HS-27A (cell line): ENCODE data around the gene ZBTB32.

Source experiments
- DNase-seq: peaks from one replicate; pipeline ENCODE4 v3.0.0-alpha.2; 2012; ENCODE audit warnings: low read depth, missing footprints

The ZBTB32 gene

GRCh38 chr19:35738021-35738886 is 33.9 kb downstream of the ZBTB32 start:
- no peak for DNase-seq

GRCh38 chr19:35738887-35739229 is 34.5 kb downstream of the ZBTB32 start:
- no peak for DNase-seq

GRCh38 chr19:35739275-35740107 is 35.1 kb downstream of the ZBTB32 start:
- DNase-seq, result no peak

GRCh38 chr19:35740108-35740422 is 35.7 kb downstream of the ZBTB32 start:
- DNase-seq, result no peak

- DNase-seq, result peak; percentile 89
These were observed 36.3 kb downstream of the ZBTB32 start for GRCh38 chr19:35740423-35741202.

GRCh38 chr19:35741203-35741515 is 36.8 kb downstream of the ZBTB32 start:
- no peak for DNase-seq

- no peak for DNase-seq
These were observed 37.9 kb downstream of the ZBTB32 start, which contains the start of gene IGFLR1 for GRCh38 chr19:35742121-35742724. Gene IGFLR1, minus strand, starts transcription at chr19:35742452. Its CDS starts 1,272 bp downstream, at chr19:35741180.

- DNase-seq, result no peak
These were observed 39.5 kb downstream of the ZBTB32 start for GRCh38 chr19:35743640-35744429.

- peak; percentile 99 for DNase-seq
These were observed 40.3 kb downstream of the ZBTB32 start for GRCh38 chr19:35744430-35745327.

- peak; percentile 100 for DNase-seq
These were observed 41.1 kb downstream of the ZBTB32 start, which contains the start of the genes PSENEN and U2AF1L4 for GRCh38 chr19:35745328-35746086. Gene PSENEN, plus strand, starts transcription at chr19:35745651. Its CDS starts 280 bp downstream, at chr19:35745931. Gene U2AF1L4, minus strand, starts transcription at chr19:35745418. Its CDS starts 27 bp downstream, at chr19:35745391.

GRCh38 chr19:35746087-35746462 is 41.7 kb downstream of the ZBTB32 start:
- no peak for DNase-seq

- no peak for DNase-seq
These were observed 42.2 kb downstream of the ZBTB32 start for GRCh38 chr19:35746531-35746930.

GRCh38 chr19:35748106-35749020 is 44.0 kb downstream of the ZBTB32 start, which contains the start of gene LIN37:
Gene LIN37, plus strand, starts transcription at chr19:35748576. Its CDS starts 149 bp downstream, at chr19:35748725.
- peak; percentile 100 for DNase-seq

GRCh38 chr19:35750167-35750566 is 45.8 kb downstream of the ZBTB32 start:
- DNase-seq, result no peak

GRCh38 chr19:35751839-35752745 is 47.7 kb downstream of the ZBTB32 start:
- DNase-seq, result no peak

- no peak for DNase-seq
These were observed 48.5 kb downstream of the ZBTB32 start for GRCh38 chr19:35752746-35753350.
